H1 (cell line): Measurements from ENCODE around the gene CALML5. TPM values are rescaled to one million over a fixed set of nuclear protein-coding genes. Genes with fewer than 3 reads are reported as not detected.

Experiments
- CBX8 ChIP-seq: fragments of 300-800, 300-1000 bp; sonication (generic); IDR thresholded peaks from 2 replicates; pipeline ENCODE4 v1.7.1; 2016; ENCODE audit warnings: low read depth, low read length, borderline replicate concordance
- CHD2 ChIP-seq: IDR thresholded peaks from 2 replicates; pipeline ENCODE4 v1.6.1; 2012; ENCODE audit warnings: low read length, improper control_type of control experiment
- HDAC2 ChIP-seq, 2 experiments: fragments of 300-600 bp in 1 of 2; sonication (generic) in 1 of 2; IDR thresholded peaks; 2 replicates each; pipeline ENCODE4 v1.6.1; 2011 to 2012; ENCODE audit warnings: low read depth in 2 of 2, low read length in 2 of 2, mild to moderate bottlenecking in 2 of 2, moderate library complexity in 2 of 2, borderline replicate concordance in 1 of 2, inconsistent platforms in 1 of 2
- HDAC6 ChIP-seq: IDR thresholded peaks from one replicate; pipeline ENCODE4 v1.7.1; 2012; ENCODE audit warnings: low read depth, mild to moderate bottlenecking, inconsistent platforms, low read length, moderate library complexity
- PHF8 ChIP-seq: fragments of 200-600 bp; sonication (generic); conservative IDR thresholded peaks from 2 replicates; pipeline ENCODE4 v1.7.1; 2012; ENCODE audit warnings: low read depth, mild to moderate bottlenecking, inconsistent platforms, low read length, moderate library complexity
- SP1 ChIP-seq: IDR thresholded peaks from 2 replicates; pipeline ENCODE4 v1.6.1; 2011; ENCODE audit warnings: low read depth, low read length
- SRF ChIP-seq: IDR thresholded peaks from 2 replicates; pipeline ENCODE4 v1.6.1; 2011; ENCODE audit warnings: mild to moderate bottlenecking, low read depth, low read length, moderate library complexity
- TCF12 ChIP-seq: IDR thresholded peaks from 2 replicates; pipeline ENCODE4 v1.6.1; 2011; ENCODE audit warnings: low read depth, mild to moderate bottlenecking, low read length
- polyA plus RNA-seq, 7 experiments: library from polyadenylated mRNA; depleted of rRNA in 3 of 7; stranded (reverse) in 5 of 7; unstranded in 2 of 7; fragments of >200 nt in 5 of 7; fragments of 200-250 nt in 2 of 7; gene quantifications; 1 replicate in 5 of 7; 2 replicates in 1 of 7; 4 replicates in 1 of 7; pipeline versions ENCODE4 v1.2.1 to v1.2.3, GENCODE V29; 2011 to 2013; ENCODE audit warnings: missing spikeins in 2 of 7, mixed read lengths in 2 of 7
- total RNA-seq: library from RNA; stranded (reverse); fragmentation: NEBNext Ultra II Directional; extraction: Animal tissue kit (Norgen Biotek cat#: 25700); gene quantifications from 2 replicates; pipeline ENCODE4 v1.2.1, GENCODE V29; 2021
- TF ChIP-seq, protein P1 (sequence below): fragments of 300-600 bp; sonication (generic); IDR thresholded peaks from 2 replicates; pipeline ENCODE4 v1.7.1; 2012; ENCODE audit warnings: low read length, moderate library complexity, mild to moderate bottlenecking, inconsistent platforms; ENCODE audit not compliant: insufficient replicate concordance
- TF ChIP-seq, protein P2 (sequence below): IDR thresholded peaks from 2 replicates; pipeline ENCODE4 v1.6.1; 2012; ENCODE audit warnings: inconsistent platforms

Gene CALML5
- total and polyA plus RNA-seq, 2 of the 8 experiments (the other 6 are each of a cell fraction or from before 2014, with no cell fraction given), result not detected

DNA sequence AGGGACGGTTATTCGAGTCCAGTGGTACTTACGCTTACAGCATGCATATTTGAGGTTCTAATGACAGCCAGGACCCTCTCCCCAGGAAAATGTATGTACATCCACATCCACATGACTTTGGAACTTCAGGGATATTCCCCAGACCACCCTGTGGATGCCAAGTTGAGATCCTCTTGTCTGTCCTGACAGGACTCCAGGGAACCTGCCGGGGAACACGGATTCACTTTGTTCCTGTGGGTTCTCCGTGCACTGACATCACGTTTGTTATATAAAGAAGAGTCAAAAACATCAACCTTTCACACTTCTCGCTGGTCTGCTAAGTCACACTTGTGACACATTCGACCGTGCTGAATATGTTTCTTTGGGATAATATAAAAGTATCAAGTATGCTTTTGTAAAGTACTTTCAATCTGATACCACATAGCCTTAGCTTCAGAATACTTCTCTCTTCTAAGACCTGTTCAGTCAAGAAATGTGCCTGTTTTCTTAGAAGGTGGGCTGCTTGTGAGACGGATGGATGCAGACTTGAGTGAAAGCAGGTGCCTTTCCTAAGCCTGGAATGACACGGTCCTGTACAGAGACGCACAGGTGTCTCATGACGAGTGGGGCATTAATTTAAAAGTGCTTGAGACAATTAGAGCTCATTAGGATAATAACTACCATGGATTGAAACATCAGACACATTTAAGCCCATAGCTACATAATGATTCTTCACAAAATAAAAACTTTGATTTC, 38.7 kb downstream of the CALML5 start (continued):
- TF ChIP-seq, protein P1, sequence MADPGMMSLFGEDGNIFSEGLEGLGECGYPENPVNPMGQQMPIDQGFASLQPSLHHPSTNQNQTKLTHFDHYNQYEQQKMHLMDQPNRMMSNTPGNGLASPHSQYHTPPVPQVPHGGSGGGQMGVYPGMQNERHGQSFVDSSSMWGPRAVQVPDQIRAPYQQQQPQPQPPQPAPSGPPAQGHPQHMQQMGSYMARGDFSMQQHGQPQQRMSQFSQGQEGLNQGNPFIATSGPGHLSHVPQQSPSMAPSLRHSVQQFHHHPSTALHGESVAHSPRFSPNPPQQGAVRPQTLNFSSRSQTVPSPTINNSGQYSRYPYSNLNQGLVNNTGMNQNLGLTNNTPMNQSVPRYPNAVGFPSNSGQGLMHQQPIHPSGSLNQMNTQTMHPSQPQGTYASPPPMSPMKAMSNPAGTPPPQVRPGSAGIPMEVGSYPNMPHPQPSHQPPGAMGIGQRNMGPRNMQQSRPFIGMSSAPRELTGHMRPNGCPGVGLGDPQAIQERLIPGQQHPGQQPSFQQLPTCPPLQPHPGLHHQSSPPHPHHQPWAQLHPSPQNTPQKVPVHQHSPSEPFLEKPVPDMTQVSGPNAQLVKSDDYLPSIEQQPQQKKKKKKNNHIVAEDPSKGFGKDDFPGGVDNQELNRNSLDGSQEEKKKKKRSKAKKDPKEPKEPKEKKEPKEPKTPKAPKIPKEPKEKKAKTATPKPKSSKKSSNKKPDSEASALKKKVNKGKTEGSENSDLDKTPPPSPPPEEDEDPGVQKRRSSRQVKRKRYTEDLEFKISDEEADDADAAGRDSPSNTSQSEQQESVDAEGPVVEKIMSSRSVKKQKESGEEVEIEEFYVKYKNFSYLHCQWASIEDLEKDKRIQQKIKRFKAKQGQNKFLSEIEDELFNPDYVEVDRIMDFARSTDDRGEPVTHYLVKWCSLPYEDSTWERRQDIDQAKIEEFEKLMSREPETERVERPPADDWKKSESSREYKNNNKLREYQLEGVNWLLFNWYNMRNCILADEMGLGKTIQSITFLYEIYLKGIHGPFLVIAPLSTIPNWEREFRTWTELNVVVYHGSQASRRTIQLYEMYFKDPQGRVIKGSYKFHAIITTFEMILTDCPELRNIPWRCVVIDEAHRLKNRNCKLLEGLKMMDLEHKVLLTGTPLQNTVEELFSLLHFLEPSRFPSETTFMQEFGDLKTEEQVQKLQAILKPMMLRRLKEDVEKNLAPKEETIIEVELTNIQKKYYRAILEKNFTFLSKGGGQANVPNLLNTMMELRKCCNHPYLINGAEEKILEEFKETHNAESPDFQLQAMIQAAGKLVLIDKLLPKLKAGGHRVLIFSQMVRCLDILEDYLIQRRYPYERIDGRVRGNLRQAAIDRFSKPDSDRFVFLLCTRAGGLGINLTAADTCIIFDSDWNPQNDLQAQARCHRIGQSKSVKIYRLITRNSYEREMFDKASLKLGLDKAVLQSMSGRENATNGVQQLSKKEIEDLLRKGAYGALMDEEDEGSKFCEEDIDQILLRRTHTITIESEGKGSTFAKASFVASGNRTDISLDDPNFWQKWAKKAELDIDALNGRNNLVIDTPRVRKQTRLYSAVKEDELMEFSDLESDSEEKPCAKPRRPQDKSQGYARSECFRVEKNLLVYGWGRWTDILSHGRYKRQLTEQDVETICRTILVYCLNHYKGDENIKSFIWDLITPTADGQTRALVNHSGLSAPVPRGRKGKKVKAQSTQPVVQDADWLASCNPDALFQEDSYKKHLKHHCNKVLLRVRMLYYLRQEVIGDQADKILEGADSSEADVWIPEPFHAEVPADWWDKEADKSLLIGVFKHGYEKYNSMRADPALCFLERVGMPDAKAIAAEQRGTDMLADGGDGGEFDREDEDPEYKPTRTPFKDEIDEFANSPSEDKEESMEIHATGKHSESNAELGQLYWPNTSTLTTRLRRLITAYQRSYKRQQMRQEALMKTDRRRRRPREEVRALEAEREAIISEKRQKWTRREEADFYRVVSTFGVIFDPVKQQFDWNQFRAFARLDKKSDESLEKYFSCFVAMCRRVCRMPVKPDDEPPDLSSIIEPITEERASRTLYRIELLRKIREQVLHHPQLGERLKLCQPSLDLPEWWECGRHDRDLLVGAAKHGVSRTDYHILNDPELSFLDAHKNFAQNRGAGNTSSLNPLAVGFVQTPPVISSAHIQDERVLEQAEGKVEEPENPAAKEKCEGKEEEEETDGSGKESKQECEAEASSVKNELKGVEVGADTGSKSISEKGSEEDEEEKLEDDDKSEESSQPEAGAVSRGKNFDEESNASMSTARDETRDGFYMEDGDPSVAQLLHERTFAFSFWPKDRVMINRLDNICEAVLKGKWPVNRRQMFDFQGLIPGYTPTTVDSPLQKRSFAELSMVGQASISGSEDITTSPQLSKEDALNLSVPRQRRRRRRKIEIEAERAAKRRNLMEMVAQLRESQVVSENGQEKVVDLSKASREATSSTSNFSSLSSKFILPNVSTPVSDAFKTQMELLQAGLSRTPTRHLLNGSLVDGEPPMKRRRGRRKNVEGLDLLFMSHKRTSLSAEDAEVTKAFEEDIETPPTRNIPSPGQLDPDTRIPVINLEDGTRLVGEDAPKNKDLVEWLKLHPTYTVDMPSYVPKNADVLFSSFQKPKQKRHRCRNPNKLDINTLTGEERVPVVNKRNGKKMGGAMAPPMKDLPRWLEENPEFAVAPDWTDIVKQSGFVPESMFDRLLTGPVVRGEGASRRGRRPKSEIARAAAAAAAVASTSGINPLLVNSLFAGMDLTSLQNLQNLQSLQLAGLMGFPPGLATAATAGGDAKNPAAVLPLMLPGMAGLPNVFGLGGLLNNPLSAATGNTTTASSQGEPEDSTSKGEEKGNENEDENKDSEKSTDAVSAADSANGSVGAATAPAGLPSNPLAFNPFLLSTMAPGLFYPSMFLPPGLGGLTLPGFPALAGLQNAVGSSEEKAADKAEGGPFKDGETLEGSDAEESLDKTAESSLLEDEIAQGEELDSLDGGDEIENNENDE, result no peak
- TF ChIP-seq HDAC2 (IDR thresholded peaks at IDR 0.05; ENCODE audit: borderline replicate concordance in 1 of 2, low read depth in 2 of 2, low read length in 2 of 2) (no peak), PHF8 (no peak), SP1 (no peak), HDAC6 (no peak), SRF (no peak), CBX8 (no peak), TCF12 (no peak), CHD2 (no peak)
- TF ChIP-seq, protein P2, sequence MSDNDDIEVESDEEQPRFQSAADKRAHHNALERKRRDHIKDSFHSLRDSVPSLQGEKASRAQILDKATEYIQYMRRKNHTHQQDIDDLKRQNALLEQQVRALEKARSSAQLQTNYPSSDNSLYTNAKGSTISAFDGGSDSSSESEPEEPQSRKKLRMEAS, result no peak
